ENCODE results near the gene SIX6. TPM values are rescaled to one million over a fixed set of nuclear protein-coding genes. Genes with fewer than 3 reads are reported as not detected.

SIX6 gene
- total RNA-seq, 1 donor from 2014 or later = not detected

DNA sequence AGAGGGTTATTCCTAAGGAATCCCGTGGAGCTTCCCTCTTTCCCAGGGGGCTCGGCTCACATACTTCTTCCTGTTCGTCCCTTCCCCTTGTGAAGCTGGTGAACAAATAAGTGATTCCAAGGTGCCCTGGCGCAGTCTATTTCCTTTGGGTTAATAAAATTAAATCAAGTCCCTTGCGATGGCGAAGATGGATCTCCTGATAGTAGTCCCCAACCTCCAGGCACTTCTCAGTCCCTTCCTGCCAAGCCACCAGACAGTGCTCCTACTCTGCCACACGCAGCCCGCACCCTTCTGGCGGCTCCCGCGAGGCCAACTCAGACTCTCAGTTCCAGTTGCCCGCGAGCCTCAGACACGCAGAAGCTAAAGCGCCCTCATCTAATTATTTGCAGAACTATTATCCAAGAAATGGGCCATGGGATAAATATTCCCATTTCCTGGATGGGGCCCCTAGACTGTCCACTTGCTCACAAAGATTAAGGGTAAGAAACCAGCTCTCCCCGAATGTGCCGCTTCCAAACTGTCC, 2.4 kb upstream of the SIX6 start:
- Histone ChIP-seq H3K4me3 (no peak overlapping the region), H3K27ac (no peak overlapping the region), H3K36me3 (no peaks in the 10 kb centered on the region), H3K27me3 (ENCODE audit: low read depth) (peaks cover 80% of the 10 kb centered on the region), H3K9me3 (no peaks in the 10 kb centered on the region), H3K4me1 (peaks cover 32% of the 10 kb centered on the region)
- TF ChIP-seq, protein P1, sequence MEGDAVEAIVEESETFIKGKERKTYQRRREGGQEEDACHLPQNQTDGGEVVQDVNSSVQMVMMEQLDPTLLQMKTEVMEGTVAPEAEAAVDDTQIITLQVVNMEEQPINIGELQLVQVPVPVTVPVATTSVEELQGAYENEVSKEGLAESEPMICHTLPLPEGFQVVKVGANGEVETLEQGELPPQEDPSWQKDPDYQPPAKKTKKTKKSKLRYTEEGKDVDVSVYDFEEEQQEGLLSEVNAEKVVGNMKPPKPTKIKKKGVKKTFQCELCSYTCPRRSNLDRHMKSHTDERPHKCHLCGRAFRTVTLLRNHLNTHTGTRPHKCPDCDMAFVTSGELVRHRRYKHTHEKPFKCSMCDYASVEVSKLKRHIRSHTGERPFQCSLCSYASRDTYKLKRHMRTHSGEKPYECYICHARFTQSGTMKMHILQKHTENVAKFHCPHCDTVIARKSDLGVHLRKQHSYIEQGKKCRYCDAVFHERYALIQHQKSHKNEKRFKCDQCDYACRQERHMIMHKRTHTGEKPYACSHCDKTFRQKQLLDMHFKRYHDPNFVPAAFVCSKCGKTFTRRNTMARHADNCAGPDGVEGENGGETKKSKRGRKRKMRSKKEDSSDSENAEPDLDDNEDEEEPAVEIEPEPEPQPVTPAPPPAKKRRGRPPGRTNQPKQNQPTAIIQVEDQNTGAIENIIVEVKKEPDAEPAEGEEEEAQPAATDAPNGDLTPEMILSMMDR (IDR thresholded peaks at IDR 0.05) = no peak
- no peak for DNase-seq
- intact Hi-C loops (cut with DNase I) = no loop called here
- ATAC-seq = no peak

DNA sequence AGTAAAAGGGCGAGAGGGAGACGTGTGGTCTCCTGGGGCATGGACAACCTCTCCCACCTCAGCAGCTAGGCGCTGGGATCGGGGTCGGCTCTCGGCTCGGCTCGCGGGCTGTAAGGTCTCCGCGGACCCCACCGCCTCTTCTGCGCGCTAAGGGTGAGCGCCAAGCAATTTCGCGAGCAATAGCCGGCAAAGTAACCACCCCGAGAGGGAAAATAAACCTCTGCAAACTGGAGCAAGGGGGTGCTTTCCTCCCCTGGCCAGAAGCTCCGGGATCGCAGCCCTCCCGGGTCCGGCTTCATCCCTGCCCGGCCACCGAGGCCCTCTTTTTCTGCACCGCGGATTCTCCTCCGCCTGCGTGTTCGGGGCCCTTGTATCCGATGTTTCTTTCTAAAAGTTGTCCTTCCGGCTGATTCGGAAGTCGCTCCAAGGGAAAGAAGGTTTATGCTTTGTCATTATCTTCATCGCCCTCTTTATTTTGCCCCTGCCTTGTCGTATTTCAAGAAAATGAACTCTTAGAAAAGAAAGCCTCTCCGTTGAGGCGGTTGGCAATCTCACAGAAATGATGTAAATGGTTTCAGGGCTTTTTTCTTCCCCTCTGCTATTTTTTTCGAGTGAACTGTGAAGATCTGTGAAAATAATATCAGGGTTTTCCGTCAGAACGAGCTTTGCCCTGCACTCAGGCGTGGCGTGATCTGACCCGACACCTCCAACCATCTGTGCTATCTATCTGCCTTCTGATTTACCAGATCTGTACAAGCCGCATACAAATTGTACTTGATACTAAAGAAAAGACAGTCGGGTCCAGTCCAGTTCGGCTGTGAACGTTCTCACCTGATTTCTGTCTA, 1.7 kb upstream of the SIX6 start:
- peaks cover 33% of the 10 kb centered on the region for H3K4me1 ChIP-seq
- intact Hi-C loops (cut with DNase I) = no loop called here
- no peak overlapping the region for H3K4me3 ChIP-seq
- DNase-seq (no peak), ATAC-seq (no peak)
- no peaks in the 10 kb centered on the region for H3K9me3 ChIP-seq
- H3K36me3 ChIP-seq = no peaks in the 10 kb centered on the region
- peaks cover 87% of the 10 kb centered on the region for H3K27me3 ChIP-seq (ENCODE audit: low read depth)
- TF ChIP-seq, protein P1 (IDR thresholded peaks at IDR 0.05) = no peak
- H3K27ac ChIP-seq = no peak overlapping the region

DNA sequence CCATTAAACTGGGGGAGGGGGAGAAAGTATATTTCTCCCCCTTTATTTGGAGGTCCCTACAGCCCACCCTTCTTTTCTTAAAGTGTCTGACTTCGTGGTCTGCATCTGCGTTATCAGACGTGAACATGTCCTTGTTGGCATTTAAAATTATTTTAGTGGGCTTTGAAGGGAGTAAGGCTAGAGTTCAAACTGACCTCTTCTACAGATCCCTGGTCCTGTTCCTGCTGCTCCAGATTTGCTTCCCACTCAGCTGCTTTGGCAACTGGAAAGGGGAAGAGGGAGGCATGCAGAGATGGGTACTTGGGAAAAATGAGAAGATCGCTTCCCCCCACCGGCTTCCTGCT, 611 bp upstream of the SIX6 start:
- DNase-seq = no peak
- Histone ChIP-seq H3K27ac (no peak overlapping the region), H3K4me3 (no peak overlapping the region), H3K4me1 (peaks cover 33% of the 10 kb centered on the region), H3K9me3 (no peaks in the 10 kb centered on the region), H3K36me3 (no peaks in the 10 kb centered on the region), H3K27me3 (ENCODE audit: low read depth) (peaks cover 98% of the 10 kb centered on the region)
- ATAC-seq = no peak
- intact Hi-C loops (cut with DNase I) = no loop called here
- TF ChIP-seq, protein P1 (IDR thresholded peaks at IDR 0.05) = no peak

DNA sequence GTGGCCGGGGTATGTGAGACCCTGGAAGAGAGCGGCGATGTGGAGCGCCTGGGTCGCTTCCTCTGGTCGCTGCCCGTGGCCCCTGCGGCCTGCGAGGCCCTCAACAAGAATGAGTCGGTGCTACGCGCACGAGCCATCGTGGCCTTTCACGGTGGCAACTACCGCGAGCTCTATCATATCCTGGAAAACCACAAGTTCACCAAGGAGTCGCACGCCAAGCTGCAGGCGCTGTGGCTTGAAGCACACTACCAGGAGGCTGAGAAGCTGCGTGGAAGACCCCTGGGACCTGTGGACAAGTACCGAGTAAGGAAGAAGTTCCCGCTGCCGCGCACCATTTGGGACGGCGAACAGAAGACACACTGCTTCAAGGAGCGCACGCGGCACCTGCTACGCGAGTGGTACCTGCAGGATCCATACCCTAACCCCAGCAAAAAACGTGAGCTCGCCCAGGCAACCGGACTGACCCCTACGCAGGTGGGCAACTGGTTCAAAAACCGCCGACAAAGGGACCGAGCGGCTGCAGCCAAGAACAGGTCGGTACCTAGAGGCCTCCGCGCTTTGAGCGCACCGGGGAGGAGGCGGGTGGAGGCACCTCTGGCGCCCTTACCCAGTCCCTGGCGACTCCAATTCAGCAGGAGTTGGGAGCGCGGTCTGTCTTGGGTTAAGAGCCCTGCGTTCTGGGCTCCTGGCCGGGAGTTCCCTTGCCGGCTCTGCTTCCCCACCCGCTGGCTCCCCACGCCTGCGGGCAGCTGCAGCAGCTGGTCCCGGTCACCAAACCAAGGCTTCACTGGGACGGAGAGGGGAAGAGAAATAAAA, 700 bp downstream of the SIX6 start:
- Histone ChIP-seq H3K36me3 (no peaks in the 10 kb centered on the region), H3K4me1 (peaks cover 38% of the 10 kb centered on the region), H3K27ac (no peak overlapping the region), H3K9me3 (no peaks in the 10 kb centered on the region), H3K4me3 (no peak overlapping the region), H3K27me3 (ENCODE audit: low read depth) (peaks cover 100% of the 10 kb centered on the region)
- TF ChIP-seq, protein P1 (IDR thresholded peaks at IDR 0.05) = no peak
- DNase-seq (no peak), ATAC-seq (peak; percentile 9 to 22)
- intact Hi-C loops (cut with DNase I) = no loop called here

DNA sequence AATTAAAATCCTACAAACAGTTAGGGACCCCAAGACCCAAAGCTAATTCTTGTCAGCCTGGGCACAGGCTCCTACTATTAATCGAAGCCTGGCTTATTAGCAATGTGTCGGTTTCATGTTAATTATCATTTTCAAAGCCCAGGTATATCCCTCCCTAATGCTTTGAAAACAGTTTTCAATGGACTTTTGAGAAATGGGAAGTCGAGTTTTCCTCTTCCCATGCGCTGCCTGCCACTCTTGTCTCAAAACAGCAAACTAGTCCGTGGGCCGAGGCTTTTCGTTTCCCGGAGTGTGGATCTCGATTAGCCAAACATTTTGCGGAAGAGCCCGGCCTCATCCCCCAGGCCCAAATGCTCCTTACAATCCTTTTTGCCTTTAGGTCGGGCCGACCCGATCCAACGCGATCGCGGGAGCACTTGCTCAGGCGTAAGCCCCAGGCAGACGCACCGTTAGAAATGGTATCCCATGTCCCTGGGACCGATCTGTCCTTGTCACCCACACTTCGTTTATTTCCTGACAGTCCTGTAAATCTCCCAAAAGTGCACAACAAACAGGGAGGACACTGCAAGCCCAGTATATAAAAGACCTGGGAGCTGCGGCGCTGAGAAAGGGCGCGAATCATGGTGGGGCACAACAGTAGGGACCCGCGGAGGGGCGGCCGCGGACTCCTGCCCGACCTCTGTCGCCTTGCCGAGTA, 1.5 kb downstream of the SIX6 start:
- Histone ChIP-seq H3K4me3 (no peak overlapping the region), H3K36me3 (no peaks in the 10 kb centered on the region), H3K27ac (no peak overlapping the region), H3K27me3 (ENCODE audit: low read depth) (peaks cover 100% of the 10 kb centered on the region), H3K4me1 (peaks cover 40% of the 10 kb centered on the region), H3K9me3 (no peaks in the 10 kb centered on the region)
- ATAC-seq (no peak), DNase-seq (no peak)
- TF ChIP-seq, protein P1 (IDR thresholded peaks at IDR 0.05) = no peak
- intact Hi-C loops (cut with DNase I) = no loop called here
